HepG2 (cell line): Measurements from ENCODE around the gene SLC48A1. TPM values are rescaled to one million over a fixed set of nuclear protein-coding genes. Genes with fewer than 3 reads are reported as not detected.

Experiments
- ARHGAP35 ChIP-seq: sonication (generic); formaldehyde crosslinking; IDR thresholded peaks from 2 replicates; pipeline ENCODE4 v1.9.0; 2022; ENCODE audit warnings: mild to moderate bottlenecking, inconsistent platforms, moderate library complexity, missing genetic modification reagents, borderline replicate concordance
- ATF3 ChIP-seq: sonication (generic); formaldehyde crosslinking; IDR thresholded peaks from 2 replicates; pipeline ENCODE4 v1.4.0; 2020; ENCODE audit warnings: missing genetic modification reagents
- BRD4 ChIP-seq: sonication (generic); formaldehyde crosslinking; IDR thresholded peaks from 2 replicates; pipeline ENCODE4 v1.4.0; 2020; ENCODE audit warnings: missing genetic modification reagents
- CTCF ChIP-seq: sonication (generic); formaldehyde crosslinking; IDR thresholded peaks from 2 replicates; pipeline ENCODE4 v1.5.0; 2020; ENCODE audit warnings: mild to moderate bottlenecking, missing genetic modification reagents, moderate library complexity
- HMGXB4 ChIP-seq, 2 experiments: sonication (generic) in 1 of 2; formaldehyde crosslinking in 1 of 2; IDR thresholded peaks; 2 replicates each; pipeline versions ENCODE4 v1.4.0 to v1.6.1; 2018 to 2020; ENCODE audit warnings: missing genetic modification reagents in 2 of 2, borderline replicate concordance in 1 of 2, low read depth in 1 of 2, mild to moderate bottlenecking in 1 of 2, missing biosample characterization in 1 of 2
- HNF4A ChIP-seq: sonication (generic); formaldehyde crosslinking; IDR thresholded peaks from 2 replicates; pipeline ENCODE4 v1.4.0; 2020; ENCODE audit warnings: missing genetic modification reagents
- HNRNPL ChIP-seq: fragments of 200-400 bp; formaldehyde crosslinking; IDR thresholded peaks from 2 replicates; pipeline ENCODE4 v1.6.1; 2017; ENCODE audit warnings: mild to moderate bottlenecking, low read depth, low read length
- HNRNPUL1 ChIP-seq: fragments of 200-400 bp; formaldehyde crosslinking; IDR thresholded peaks from 2 replicates; pipeline ENCODE4 v1.6.1; 2017; ENCODE audit warnings: low read depth, mild to moderate bottlenecking, low read length, moderate library complexity
- HOXA3 ChIP-seq: sonication (generic); formaldehyde crosslinking; IDR thresholded peaks from 2 replicates; pipeline ENCODE4 v1.5.0; 2020; ENCODE audit warnings: missing genetic modification reagents
- IKZF1 ChIP-seq: fragments of 450-650 bp; IDR thresholded peaks from 2 replicates; pipeline ENCODE4 v1.7.1; 2016
- MED1 ChIP-seq: sonication (generic); formaldehyde crosslinking; IDR thresholded peaks from 2 replicates; pipeline ENCODE4 v1.4.0; 2020; ENCODE audit warnings: missing genetic modification reagents
- PCBP1 ChIP-seq: fragments of 200-400 bp; formaldehyde crosslinking; IDR thresholded peaks from 2 replicates; pipeline ENCODE4 v1.6.1; 2017; ENCODE audit warnings: mild to moderate bottlenecking, low read depth, low read length, borderline replicate concordance
- POLR2A ChIP-seq, 2 experiments: IDR thresholded peaks; 2 replicates each; pipeline ENCODE4 v1.6.1; 2011; ENCODE audit warnings: low read depth in 2 of 2, low read length in 2 of 2, mild to moderate bottlenecking in 1 of 2, moderate library complexity in 1 of 2; ENCODE audit not compliant: insufficient read depth in 1 of 2
- POLR2G ChIP-seq: fragments of 200-400 bp; formaldehyde crosslinking; IDR thresholded peaks from 2 replicates; pipeline ENCODE4 v1.6.1; 2018; ENCODE audit warnings: mild to moderate bottlenecking, low read depth, low read length, moderate library complexity
- SAP130 ChIP-seq: IDR thresholded peaks from 2 replicates; pipeline ENCODE4 v1.6.1; 2016; ENCODE audit warnings: low read depth
- SP5 ChIP-seq: IDR thresholded peaks from 2 replicates; pipeline ENCODE4 v1.6.1; 2016; ENCODE audit warnings: low read depth, borderline replicate concordance
- THAP7 ChIP-seq: sonication (generic); formaldehyde crosslinking; IDR thresholded peaks from 2 replicates; pipeline ENCODE4 v1.8.1; 2023; ENCODE audit warnings: mild to moderate bottlenecking, missing genetic modification reagents
- THYN1 ChIP-seq: sonication (generic); formaldehyde crosslinking; IDR thresholded peaks from 2 replicates; pipeline ENCODE4 v1.8.1; 2023; ENCODE audit warnings: low read depth, mild to moderate bottlenecking, moderate library complexity, missing genetic modification reagents, borderline replicate concordance
- TOE1 ChIP-seq: sonication (generic); formaldehyde crosslinking; IDR thresholded peaks from 2 replicates; pipeline ENCODE4 v1.4.0; 2020; ENCODE audit warnings: mild to moderate bottlenecking, missing genetic modification reagents
- TOPORS ChIP-seq: sonication (generic); formaldehyde crosslinking; IDR thresholded peaks from 2 replicates; pipeline ENCODE4 v1.8.0; 2023; ENCODE audit warnings: mild to moderate bottlenecking, missing genetic modification reagents
- XRCC5 ChIP-seq: fragments of 200-400 bp; formaldehyde crosslinking; optimal IDR thresholded peaks from 2 replicates; pipeline ENCODE3; 2017; ENCODE audit warnings: mild to moderate bottlenecking, low read length
- ZBTB44 ChIP-seq: sonication (generic); formaldehyde crosslinking; IDR thresholded peaks from 2 replicates; pipeline ENCODE4 v1.4.0; 2020; ENCODE audit warnings: missing genetic modification reagents
- ZNF180 ChIP-seq: sonication (generic); formaldehyde crosslinking; IDR thresholded peaks from 2 replicates; pipeline ENCODE4 v1.4.0; 2020; ENCODE audit warnings: low read depth, missing genetic modification reagents, borderline replicate concordance
- ZNF431 ChIP-seq: sonication (generic); formaldehyde crosslinking; IDR thresholded peaks from 2 replicates; pipeline ENCODE4 v1.9.0; 2022; ENCODE audit warnings: missing genetic modification reagents, low read depth, mild to moderate bottlenecking, borderline replicate concordance
- polyA plus RNA-seq, 8 experiments: library from polyadenylated mRNA; depleted of rRNA in 3 of 8; stranded (reverse) in 7 of 8; unstranded in 1 of 8; fragments of >200 nt; fragmentation: Illumina TruSeq in 4 of 8; extraction: Trizol in 4 of 8; gene quantifications; 2 replicates each; pipeline versions ENCODE4 v1.2.1 to v1.2.3, GENCODE V29; 2011 to 2016; ENCODE audit warnings: low read depth in 4 of 8, missing spikeins in 1 of 8, mixed read lengths in 1 of 8; ENCODE audit not compliant: insufficient read depth in 1 of 8
- total RNA-seq, 5 experiments: library from RNA; depleted of rRNA; stranded (reverse); fragments of >200 nt; fragmentation: Illumina TruSeq; extraction: Trizol; gene quantifications; 2 replicates each; pipeline ENCODE4 v1.2.3, GENCODE V29; 2016; ENCODE audit warnings: low read depth in 1 of 5

SLC48A1 gene
- total and polyA plus RNA-seq, 2 of the 13 experiments (the other 11 are each of a cell fraction or from before 2014, with no cell fraction given), result 2.2 to 3.7 TPM

- TF ChIP-seq ARHGAP35 (CRISPR knock-in tag) (no peak), XRCC5 (peak; percentile 49), CTCF (CRISPR knock-in tag) (peak; percentile 52), BRD4 (CRISPR knock-in tag) (no peak; the same call in 1 of the 2 replicates), ZNF431 (no peak), HNF4A (CRISPR knock-in tag) (0 out of 2 replicates have a peak, but pooled peaks have one; percentile 31), HOXA3 (CRISPR knock-in tag) (peak; percentile 36), TOPORS (CRISPR knock-in tag) (0 out of 2 replicates have a peak, but pooled peaks have one; percentile 39), ATF3 (CRISPR knock-in tag) (no peak), TOE1 (no peak), HMGXB4 (CRISPR knock-in tag; IDR thresholded peaks at IDR 0.05; ENCODE audit: borderline replicate concordance in 1 of 2, low read depth in 1 of 2) (peak; percentile 27 to 42; a peak in 2 of 4 replicates), THAP7 (CRISPR knock-in tag) (0 out of 2 replicates have a peak, but pooled peaks have one; percentile 26), SP5 (CRISPR knock-in tag) (0 out of 2 replicates have a peak, but pooled peaks have one; percentile 32), ZBTB44 (CRISPR knock-in tag) (no peak), THYN1 (CRISPR knock-in tag) (no peak), MED1 (CRISPR knock-in tag) (no peak), POLR2A (IDR thresholded peaks at IDR 0.05; ENCODE audit: insufficient read depth in 1 of 2, low read depth in 2 of 2, low read length in 2 of 2) (peak; percentile 18 to 55; a peak in 1 of 4 replicates), IKZF1 (no peak), HNRNPUL1 (no peak), HNRNPL (0 out of 2 replicates have a peak, but pooled peaks have one; percentile 33), ZNF180 (no peak), SAP130 (CRISPR knock-in tag) (peak; percentile 49), POLR2G (peak; percentile 55; the same call in 1 of the 2 replicates), PCBP1 (0 out of 2 replicates have a peak, but pooled peaks have one; percentile 63)
Measured at GRCh38 chr12:47773062-47773857, at the start of gene SLC48A1 (continued).
